ENCODE measurements around the gene PLXNA3. TPM values are rescaled to one million over a fixed set of nuclear protein-coding genes. Genes with fewer than 3 reads are reported as not detected.

The PLXNA3 gene
- total RNA-seq, 1 experiment from 2014 or later, result 36.3 TPM

DNA sequence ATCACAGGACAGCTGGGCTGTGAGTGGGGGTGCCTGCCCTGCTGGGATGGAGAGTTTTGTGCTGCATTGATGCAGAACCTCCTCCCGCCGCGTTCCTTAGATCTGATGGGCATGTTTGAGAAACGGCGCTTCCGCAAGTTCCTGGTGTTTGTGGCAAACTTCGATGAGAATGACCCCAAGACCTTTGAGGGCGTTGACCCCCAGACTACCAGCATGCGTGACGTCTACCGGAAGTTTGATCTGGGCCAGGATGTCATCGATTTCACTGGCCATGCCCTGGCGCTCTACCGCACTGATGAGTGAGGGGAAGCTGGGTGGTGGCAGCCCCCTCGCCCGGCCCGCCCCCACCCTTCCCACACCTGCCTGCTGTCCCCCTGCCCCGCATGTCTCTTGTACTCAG is 18.2 kb upstream of the PLXNA3 start:
- H3K36me3 Mint-ChIP-seq (ENCODE audit: insufficient read depth in 1 of 3, low read depth in 3 of 3), result peaks cover 23 to 64% (median 58%) of the 10 kb centered on the region in 3 experiments; a peak in 6 of 7 replicates
- no peak overlapping the region for H3K27ac Mint-ChIP-seq
- Histone ChIP-seq H4K91ac (ENCODE audit: insufficient read length, low read depth, low read length) (no peak overlapping the region), H2BK120ac (ENCODE audit: low read depth, low read length, poor library complexity, severe bottlenecking) (no peak overlapping the region), H3K4me1 (ENCODE audit: insufficient read depth, low read length) (no peaks in the 10 kb centered on the region), H4K20me1 (ENCODE audit: control insufficient read depth, insufficient read depth, insufficient read length) (no peaks in the 10 kb centered on the region), H4K5ac (ENCODE audit: insufficient read length, low read depth, low read length) (no peak overlapping the region), H3K27ac (ENCODE audit: insufficient read length, low read depth, low read length) (no peak overlapping the region), H2BK20ac (ENCODE audit: low read depth, low read length, poor library complexity, severe bottlenecking) (no peak overlapping the region), H4K8ac (replicated peaks; ENCODE audit: insufficient read length, low read depth, low read length) (no peak overlapping the region), H3K4me2 (ENCODE audit: insufficient read depth, insufficient read length, low read length) (no peak overlapping the region), H3K23ac (ENCODE audit: insufficient read length, low read depth, low read length) (no peak overlapping the region), H3K9me3 (ENCODE audit: control insufficient read depth, low read depth, low read length) (peaks cover 28% of the 10 kb centered on the region), H3K56ac (ENCODE audit: insufficient read length, low read depth, low read length) (no peak overlapping the region), H2BK15ac (ENCODE audit: low read depth, low read length) (no peak overlapping the region), H3K79me2 (ENCODE audit: insufficient read depth, low read length) (peaks cover 2% of the 10 kb centered on the region; the same call in 1 of the 2 replicates), H3K27me3 (ENCODE audit: insufficient read depth, low read length) (no peaks in the 10 kb centered on the region), H2AK5ac (ENCODE audit: insufficient read length, low read length) (no peak overlapping the region), H3K14ac (ENCODE audit: insufficient read depth, low read length) (no peak overlapping the region), H2BK12ac (ENCODE audit: insufficient read length, low read depth, low read length) (no peak overlapping the region), H3K9ac (ENCODE audit: extremely low read depth, insufficient read length, low read length) (no peak overlapping the region), H3K18ac (ENCODE audit: insufficient read length, low read depth, low read length) (no peak overlapping the region), H2AFZ (ENCODE audit: low read length) (no peak overlapping the region), H2BK5ac (ENCODE audit: insufficient read length, low read length) (no peak overlapping the region), H3K79me1 (ENCODE audit: insufficient read depth, low read depth, low read length, poor library complexity, severe bottlenecking) (no peaks in the 10 kb centered on the region), H3K23me2 (ENCODE audit: insufficient read length, low read depth, low read length, poor library complexity, severe bottlenecking) (peaks cover 10% of the 10 kb centered on the region), H3T11ph (ENCODE audit: low read length) (no peak overlapping the region), H3K4ac (ENCODE audit: low read depth, low read length) (no peak overlapping the region)
- TF ChIP-seq, protein P1, sequence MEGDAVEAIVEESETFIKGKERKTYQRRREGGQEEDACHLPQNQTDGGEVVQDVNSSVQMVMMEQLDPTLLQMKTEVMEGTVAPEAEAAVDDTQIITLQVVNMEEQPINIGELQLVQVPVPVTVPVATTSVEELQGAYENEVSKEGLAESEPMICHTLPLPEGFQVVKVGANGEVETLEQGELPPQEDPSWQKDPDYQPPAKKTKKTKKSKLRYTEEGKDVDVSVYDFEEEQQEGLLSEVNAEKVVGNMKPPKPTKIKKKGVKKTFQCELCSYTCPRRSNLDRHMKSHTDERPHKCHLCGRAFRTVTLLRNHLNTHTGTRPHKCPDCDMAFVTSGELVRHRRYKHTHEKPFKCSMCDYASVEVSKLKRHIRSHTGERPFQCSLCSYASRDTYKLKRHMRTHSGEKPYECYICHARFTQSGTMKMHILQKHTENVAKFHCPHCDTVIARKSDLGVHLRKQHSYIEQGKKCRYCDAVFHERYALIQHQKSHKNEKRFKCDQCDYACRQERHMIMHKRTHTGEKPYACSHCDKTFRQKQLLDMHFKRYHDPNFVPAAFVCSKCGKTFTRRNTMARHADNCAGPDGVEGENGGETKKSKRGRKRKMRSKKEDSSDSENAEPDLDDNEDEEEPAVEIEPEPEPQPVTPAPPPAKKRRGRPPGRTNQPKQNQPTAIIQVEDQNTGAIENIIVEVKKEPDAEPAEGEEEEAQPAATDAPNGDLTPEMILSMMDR (conservative IDR thresholded peaks at IDR 0.05), result no peak
- H3K4me1 Mint-ChIP-seq, result peaks cover 11 to 15% of the 10 kb centered on the region in 2 experiments
- H3K4me3 Mint-ChIP-seq, result peak overlapping the region in 1 of 2 experiments; percentile 17; a peak in 1 of 5 replicates
- H3K9me3 Mint-ChIP-seq, result peaks cover 62 to 80% of the 10 kb centered on the region in 2 experiments
- no peak for DNase-seq
- no peaks in the 10 kb centered on the region for H3K27me3 Mint-ChIP-seq (ENCODE audit: low read depth)
- WGBS (ENCODE audit: extremely low coverage, insufficient read length, low lambda C conversion rate), result no CpG with 5 or more reads among the region's 18 CpGs
